PC-3 (cell line): ENCODE data around the gene AFF3. TPM values are rescaled to one million over a fixed set of nuclear protein-coding genes. Genes with fewer than 3 reads are reported as not detected.

ENCODE experiments used
- ATAC-seq: fragments of 200-7000 bp; cut with Tn5 transposase; 2 replicates; pipeline ENCODE4 v1.9.1; 2020; ENCODE audit warnings: mild to moderate bottlenecking, moderate library complexity
- BruUV-seq: library from RNA; stranded (reverse); fragments of 400-500 nt; replicated peaks from 2 replicates; lab custom pipeline; 2021; lab: Mats Ljungman, UMichigan
- CTCF ChIA-PET: fragments of 300-600 bp; sonication (Branson Sonifier 250); formaldehyde crosslinking; loops from one replicate; lab custom pipeline; 2022; ENCODE audit warnings: antibody characterized with exemption; lab: Charles Lee
- POLR2A ChIA-PET: fragments of 300-600 bp; sonication (Branson Sonifier 250); formaldehyde crosslinking; loops from one replicate; lab custom pipeline; 2022; ENCODE audit warnings: antibody characterized with exemption; ENCODE audit not compliant: unreplicated experiment; lab: Charles Lee
- DNase-seq: peaks from one replicate; pipeline ENCODE4 v3.0.0-alpha.2; 2015
- H2AFZ ChIP-seq: fragments of 300-600 bp; sonication (generic); 2 replicates; pipeline ENCODE4 v1.6.0; 2016; ENCODE audit warnings: antibody characterized with exemption, low read length
- H3F3A ChIP-seq: fragments of 300-600 bp; sonication (generic); one replicate; pipeline ENCODE4 v1.6.0; 2017; ENCODE audit warnings: antibody characterized with exemption, low read length, control low read depth, mild to moderate bottlenecking; ENCODE audit not compliant: unreplicated experiment
- H3K27ac ChIP-seq: fragments of 300-600 bp; sonication (generic); 2 replicates; pipeline ENCODE4 v1.5.1; 2016; ENCODE audit warnings: mild to moderate bottlenecking, low read length
- H3K27me3 ChIP-seq: fragments of 300-600 bp; sonication (generic); 2 replicates; pipeline ENCODE4 v1.6.1; 2016; ENCODE audit warnings: low read length, mixed read lengths
- H3K36me3 ChIP-seq: fragments of 300-600 bp; sonication (generic); 2 replicates; pipeline ENCODE4 v1.6.1; 2016; ENCODE audit warnings: low read depth, mixed run types, low read length, mixed read lengths
- H3K4me1 ChIP-seq: fragments of 300-600 bp; sonication (generic); 2 replicates; pipeline ENCODE4 v1.5.1; 2016; ENCODE audit warnings: low read length; ENCODE audit not compliant: insufficient read depth
- H3K4me2 ChIP-seq: fragments of 300-600 bp; sonication (generic); 2 replicates; pipeline ENCODE4 v1.6.0; 2016; ENCODE audit warnings: low read length
- H3K4me3 ChIP-seq: fragments of 300-600 bp; sonication (generic); 2 replicates; pipeline ENCODE4 v1.5.1; 2016; ENCODE audit warnings: mild to moderate bottlenecking, low read length, mixed read lengths
- H3K79me2 ChIP-seq: fragments of 300-600 bp; sonication (generic); 2 replicates; pipeline ENCODE4 v1.6.1; 2017; ENCODE audit warnings: low read length, mixed read lengths
- H3K9ac ChIP-seq: fragments of 300-600 bp; sonication (generic); 2 replicates; pipeline ENCODE4 v1.6.0; 2016; ENCODE audit warnings: mild to moderate bottlenecking, low read length
- H3K9me2 ChIP-seq: fragments of 300-600 bp; sonication (generic); replicated peaks from 2 replicates; pipeline ENCODE4 v1.6.1; 2016; ENCODE audit warnings: mixed run types, low read length, mixed read lengths
- H3K9me3 ChIP-seq: fragments of 300-600 bp; sonication (generic); 2 replicates; pipeline ENCODE4 v1.6.1; 2016; ENCODE audit warnings: low read length, mixed read lengths
- H4K20me1 ChIP-seq: fragments of 300-600 bp; sonication (generic); 2 replicates; pipeline ENCODE4 v1.6.1; 2016; ENCODE audit warnings: low read length, mixed read lengths
- EZH2 ChIP-seq: fragments of 300-600 bp; sonication (generic); IDR thresholded peaks from one replicate; pipeline ENCODE4 v1.6.1; 2017; ENCODE audit warnings: antibody characterized with exemption, mild to moderate bottlenecking, low read length; ENCODE audit not compliant: unreplicated experiment
- EZH2phosphoT487 ChIP-seq: fragments of 300-600 bp; sonication (generic); IDR thresholded peaks from 2 replicates; pipeline ENCODE4 v1.6.1; 2018; ENCODE audit warnings: mild to moderate bottlenecking, antibody characterized with exemption, low read length, borderline replicate concordance
- intact Hi-C: fragments of 100-400 bp; cut with micrococcal nuclease; formaldehyde crosslinking; loops from 2 replicates; pipeline ENCODE4 v1.9.0; 2023
- total RNA-seq: library from RNA; depleted of rRNA; stranded (reverse); fragments of >200 nt; gene quantifications from 2 replicates; pipeline ENCODE4 v1.2.3, GENCODE V29; 2014
- TF ChIP-seq, protein P1 (sequence below): fragments of 300-600 bp; sonication (generic); conservative IDR thresholded peaks from 2 replicates; pipeline ENCODE4 v1.5.1; 2017; ENCODE audit warnings: antibody characterized with exemption, low read depth, mild to moderate bottlenecking, low read length

The AFF3 gene
- total RNA-seq, 1 experiment from 2014 or later: 0.04 TPM

DNA sequence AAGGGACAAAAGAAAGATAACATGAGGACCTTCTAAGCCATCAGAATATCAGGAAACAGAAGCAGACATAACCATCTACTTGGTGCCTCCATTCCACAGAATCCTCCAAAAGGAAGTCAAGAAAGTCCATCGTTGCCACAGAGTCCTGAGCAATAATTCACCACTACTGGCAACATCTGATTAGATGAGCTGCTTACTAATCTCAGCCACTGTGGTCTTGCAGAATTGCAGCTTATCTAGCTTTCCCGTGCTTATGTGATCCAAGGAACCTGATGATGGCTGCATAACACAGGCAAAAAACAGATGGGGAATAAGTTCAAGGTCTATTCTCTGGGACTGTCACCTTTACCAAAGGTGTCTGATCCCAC, 278.5 kb downstream of the AFF3 start:
- Histone ChIP-seq H3K4me2 (no peak overlapping the region), H3K9me2 (no peaks in the 10 kb centered on the region), H3K4me3 (no peak overlapping the region), H3K27ac (no peak overlapping the region), H3K4me1 (0 out of 2 replicates have a peak, but pooled peaks cover 3% of the 10 kb centered on the region), H3K9ac (no peak overlapping the region), H4K20me1 (no peaks in the 10 kb centered on the region), H3K36me3 (no peaks in the 10 kb centered on the region), H3K27me3 (no peaks in the 10 kb centered on the region), H2AFZ (no peak overlapping the region), H3F3A (no peaks in the 10 kb centered on the region), H3K79me2 (no peaks in the 10 kb centered on the region), H3K9me3 (no peaks in the 10 kb centered on the region)
- ChIA-PET POLR2A (no interaction called here), CTCF (no interaction called here)
- BruUV-seq: no TSS peak
- ATAC-seq (no peak), DNase-seq (no peak)
- intact Hi-C loops: no loop called here
- TF ChIP-seq EZH2phosphoT487: no peak
- TF ChIP-seq EZH2: no peak
- TF ChIP-seq, protein P1, sequence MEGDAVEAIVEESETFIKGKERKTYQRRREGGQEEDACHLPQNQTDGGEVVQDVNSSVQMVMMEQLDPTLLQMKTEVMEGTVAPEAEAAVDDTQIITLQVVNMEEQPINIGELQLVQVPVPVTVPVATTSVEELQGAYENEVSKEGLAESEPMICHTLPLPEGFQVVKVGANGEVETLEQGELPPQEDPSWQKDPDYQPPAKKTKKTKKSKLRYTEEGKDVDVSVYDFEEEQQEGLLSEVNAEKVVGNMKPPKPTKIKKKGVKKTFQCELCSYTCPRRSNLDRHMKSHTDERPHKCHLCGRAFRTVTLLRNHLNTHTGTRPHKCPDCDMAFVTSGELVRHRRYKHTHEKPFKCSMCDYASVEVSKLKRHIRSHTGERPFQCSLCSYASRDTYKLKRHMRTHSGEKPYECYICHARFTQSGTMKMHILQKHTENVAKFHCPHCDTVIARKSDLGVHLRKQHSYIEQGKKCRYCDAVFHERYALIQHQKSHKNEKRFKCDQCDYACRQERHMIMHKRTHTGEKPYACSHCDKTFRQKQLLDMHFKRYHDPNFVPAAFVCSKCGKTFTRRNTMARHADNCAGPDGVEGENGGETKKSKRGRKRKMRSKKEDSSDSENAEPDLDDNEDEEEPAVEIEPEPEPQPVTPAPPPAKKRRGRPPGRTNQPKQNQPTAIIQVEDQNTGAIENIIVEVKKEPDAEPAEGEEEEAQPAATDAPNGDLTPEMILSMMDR: no peak

DNA sequence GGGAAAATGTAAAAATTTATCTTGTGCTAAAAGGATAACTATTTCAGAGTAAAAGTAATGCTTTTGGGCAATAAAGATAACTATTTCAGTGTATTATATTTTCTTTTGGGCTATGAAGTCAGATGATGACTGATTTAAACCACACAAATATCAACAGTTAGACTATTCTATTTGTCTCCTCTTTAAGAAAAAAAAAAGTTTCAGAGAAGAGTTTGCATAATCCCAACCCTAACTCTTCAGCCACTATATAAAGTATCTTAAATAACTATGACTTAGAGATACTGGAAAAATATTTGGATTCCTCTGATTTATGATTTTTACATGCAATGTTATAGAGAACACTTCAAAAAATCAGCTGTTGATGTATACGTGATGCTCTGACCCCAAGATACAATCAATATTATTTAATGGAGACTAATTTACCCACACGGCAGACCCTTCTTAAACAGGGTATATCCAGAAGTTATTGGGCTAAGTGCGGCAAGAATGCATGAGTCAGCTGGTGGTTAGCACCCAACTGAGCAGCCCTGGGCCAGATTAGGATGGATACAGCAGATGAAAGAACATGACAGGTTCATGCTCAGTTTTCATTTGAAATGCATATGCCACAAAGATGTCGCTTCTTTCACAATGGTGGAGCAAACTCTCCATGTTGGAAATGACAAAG, 279.0 kb downstream of the AFF3 start:
- no peaks in the 10 kb centered on the region for H3K9me2 ChIP-seq
- no peak for DNase-seq
- H3K4me1 ChIP-seq: 0 out of 2 replicates have a peak, but pooled peaks cover 3% of the 10 kb centered on the region
- ChIA-PET CTCF (no interaction called here), POLR2A (interaction anchor here (0.6 kb wide), 1 partner anchor 16 kb away, joined by 3 read pairs; no protein-coding TSS in a partner anchor)
- TF ChIP-seq EZH2: no peak
- TF ChIP-seq, protein P1: no peak
- TF ChIP-seq EZH2phosphoT487: no peak
- H3K27me3 ChIP-seq: no peaks in the 10 kb centered on the region
- H3K4me3 ChIP-seq: no peak overlapping the region
- no peak overlapping the region for H3K4me2 ChIP-seq
- intact Hi-C loops: no loop called here
- H3K9ac ChIP-seq: no peak overlapping the region
- H3K36me3 ChIP-seq: no peaks in the 10 kb centered on the region
- ATAC-seq: no peak
- no peaks in the 10 kb centered on the region for H3F3A ChIP-seq
- H3K79me2 ChIP-seq: no peaks in the 10 kb centered on the region
- H3K9me3 ChIP-seq: no peaks in the 10 kb centered on the region
- H2AFZ ChIP-seq: no peak overlapping the region
- H4K20me1 ChIP-seq: no peaks in the 10 kb centered on the region
- no peak overlapping the region for H3K27ac ChIP-seq
- BruUV-seq: no TSS peak

- intact Hi-C loops: no loop called here
- no TSS peak for BruUV-seq
- no peaks in the 10 kb centered on the region for H3K4me1 ChIP-seq
- H3K27ac ChIP-seq: no peak overlapping the region
- DNase-seq (no peak), ATAC-seq (no peak)
- TF ChIP-seq, protein P1: no peak
- TF ChIP-seq EZH2 (no peak), EZH2phosphoT487 (no peak)
- H3K27me3 ChIP-seq: no peaks in the 10 kb centered on the region
- H3F3A ChIP-seq: no peaks in the 10 kb centered on the region
- H3K9me2 ChIP-seq: no peaks in the 10 kb centered on the region
- H3K4me3 ChIP-seq: no peak overlapping the region
- no peaks in the 10 kb centered on the region for H3K36me3 ChIP-seq
- H3K79me2 ChIP-seq: no peaks in the 10 kb centered on the region
- ChIA-PET POLR2A (interaction anchor here (0.6 kb wide), 1 partner anchor 15 kb away, joined by 3 read pairs; no protein-coding TSS in a partner anchor), CTCF (no interaction called here)
- no peaks in the 10 kb centered on the region for H3K9me3 ChIP-seq
- no peak overlapping the region for H3K4me2 ChIP-seq
- no peak overlapping the region for H2AFZ ChIP-seq
- no peaks in the 10 kb centered on the region for H4K20me1 ChIP-seq
- no peak overlapping the region for H3K9ac ChIP-seq
These were observed 279.8 kb downstream of the AFF3 start for GRCh38 chr2:99862566-99862965.
